Stimulated activated memory B cell treated with anti-CD40 and anti-IgM and Interleukin-4, amounts not matched to agents 10 μg/mL and 1 μg/mL and 100 μg/mL, for 72 hours (primary cell): ENCODE results near the gene KIAA1210.

Source experiments
- ATAC-seq: fragments of 150-1000 bp; cut with Tn5 transposase; 2 replicates; pipeline ENCODE4 v1.10.0; 2021
- H3K27ac Mint-ChIP-seq: one replicate; pipeline ENCODE4 v1.8.0; 2022; ENCODE audit warnings: mild to moderate bottlenecking, mixed read lengths
- H3K27me3 Mint-ChIP-seq: one replicate; pipeline ENCODE4 v1.8.0; 2022; ENCODE audit warnings: mixed read lengths
- H3K36me3 Mint-ChIP-seq: one replicate; pipeline ENCODE4 v1.8.0; 2022; ENCODE audit warnings: mixed read lengths
- H3K4me1 Mint-ChIP-seq: one replicate; pipeline ENCODE4 v1.8.0; 2022; ENCODE audit warnings: mixed read lengths
- H3K4me3 Mint-ChIP-seq: one replicate; pipeline ENCODE4 v1.8.0; 2022; ENCODE audit warnings: mild to moderate bottlenecking, moderate library complexity, mixed read lengths
- H3K9me3 Mint-ChIP-seq: one replicate; pipeline ENCODE4 v1.8.0; 2022; ENCODE audit warnings: mixed read lengths

The KIAA1210 gene

GRCh38 chrX:119127650-119128049 is at the start of gene KIAA1210:
Gene KIAA1210, minus strand, starts transcription at chrX:119127812. Its CDS starts 4,170 bp downstream, at chrX:119123642.
- Mint-ChIP-seq H3K36me3 (no peaks in the 10 kb centered on the region), H3K4me1 (no peaks in the 10 kb centered on the region), H3K9me3 (no peaks in the 10 kb centered on the region), H3K4me3 (no peak within 1 kb of the TSS), H3K27me3 (no peaks in the 10 kb centered on the region), H3K27ac (no peak within 1 kb of the TSS)
- no peak for ATAC-seq

- H3K36me3 Mint-ChIP-seq: no peaks in the 10 kb centered on the region
- no peaks in the 10 kb centered on the region for H3K9me3 Mint-ChIP-seq
- no peaks in the 10 kb centered on the region for H3K4me1 Mint-ChIP-seq
- no peak overlapping the region for H3K4me3 Mint-ChIP-seq
- H3K27ac Mint-ChIP-seq: no peak overlapping the region
- H3K27me3 Mint-ChIP-seq: peaks cover 7% of the 10 kb centered on the region
- no peak for ATAC-seq
These were observed 49.7 kb upstream of the KIAA1210 start for GRCh38 chrX:119177278-119177677.

GRCh38 chrX:119174900-119175299 is 47.3 kb upstream of the KIAA1210 start:
- no peak overlapping the region for H3K4me3 Mint-ChIP-seq
- peaks cover 7% of the 10 kb centered on the region for H3K27me3 Mint-ChIP-seq
- H3K9me3 Mint-ChIP-seq: no peaks in the 10 kb centered on the region
- H3K4me1 Mint-ChIP-seq: no peaks in the 10 kb centered on the region
- ATAC-seq: no peak
- no peaks in the 10 kb centered on the region for H3K36me3 Mint-ChIP-seq
- H3K27ac Mint-ChIP-seq: no peak overlapping the region

- ATAC-seq: no peak
These were observed 40.5 kb upstream of the KIAA1210 start for GRCh38 chrX:119168104-119168503.

GRCh38 chrX:119158226-119158625 is 30.6 kb upstream of the KIAA1210 start:
- Mint-ChIP-seq H3K36me3 (no peaks in the 10 kb centered on the region), H3K4me3 (no peak overlapping the region), H3K27me3 (peaks cover 14% of the 10 kb centered on the region), H3K9me3 (no peaks in the 10 kb centered on the region), H3K27ac (no peak overlapping the region), H3K4me1 (no peaks in the 10 kb centered on the region)
- ATAC-seq: no peak

More at GRCh38 chrX:119168104-119168503, 40.5 kb upstream of the KIAA1210 start:
- no peaks in the 10 kb centered on the region for H3K9me3 Mint-ChIP-seq
- H3K36me3 Mint-ChIP-seq: no peaks in the 10 kb centered on the region
- H3K4me1 Mint-ChIP-seq: no peaks in the 10 kb centered on the region
- no peaks in the 10 kb centered on the region for H3K27me3 Mint-ChIP-seq
- no peak overlapping the region for H3K4me3 Mint-ChIP-seq
- no peak overlapping the region for H3K27ac Mint-ChIP-seq

DNA sequence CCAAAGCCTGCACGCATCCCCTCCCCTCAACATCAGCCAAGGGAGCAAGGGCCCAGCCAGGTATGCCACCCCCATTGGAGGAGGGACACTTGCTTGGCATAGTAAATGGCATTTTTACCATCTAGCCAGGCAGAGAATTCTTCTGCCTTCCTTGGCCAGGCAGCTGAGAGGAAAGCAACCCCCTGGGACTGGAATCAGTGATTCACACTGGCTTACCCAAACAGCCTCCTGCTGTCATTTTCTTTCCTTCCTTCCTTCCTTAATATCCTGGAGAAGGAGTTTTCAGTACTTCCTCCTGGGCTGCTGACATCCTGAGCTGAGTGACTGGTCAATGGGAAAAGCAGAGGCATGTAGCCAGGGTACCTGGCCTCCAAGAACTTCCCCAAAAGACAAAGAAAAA is 28.6 kb upstream of the KIAA1210 start:
- Mint-ChIP-seq H3K9me3 (no peaks in the 10 kb centered on the region), H3K4me1 (no peaks in the 10 kb centered on the region), H3K27me3 (peaks cover 14% of the 10 kb centered on the region), H3K4me3 (no peak overlapping the region), H3K27ac (no peak overlapping the region), H3K36me3 (no peaks in the 10 kb centered on the region)
- no peak for ATAC-seq

GRCh38 chrX:119155416-119156035 is 27.9 kb upstream of the KIAA1210 start:
- ATAC-seq: no peak
- Mint-ChIP-seq H3K27ac (no peak overlapping the region), H3K4me3 (no peak overlapping the region), H3K4me1 (no peaks in the 10 kb centered on the region), H3K36me3 (no peaks in the 10 kb centered on the region), H3K27me3 (peaks cover 13% of the 10 kb centered on the region), H3K9me3 (no peaks in the 10 kb centered on the region)

DNA sequence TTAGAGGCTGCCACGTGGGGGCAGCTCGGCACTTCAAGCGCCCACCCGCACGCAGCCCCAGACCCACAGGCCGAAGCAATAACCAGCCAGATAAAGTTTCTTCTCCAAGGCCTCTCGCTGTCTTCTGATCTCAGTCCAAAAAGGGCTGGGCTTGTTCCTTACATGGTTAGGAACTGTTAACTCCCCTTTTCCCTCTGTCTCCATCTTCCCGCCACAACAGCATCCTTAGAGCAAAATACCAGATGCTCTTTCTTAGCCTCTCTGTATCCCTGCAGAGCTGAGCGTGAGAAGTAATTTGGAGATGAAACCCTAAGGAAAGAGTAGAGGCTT is 23.4 kb upstream of the KIAA1210 start:
- H3K4me1 Mint-ChIP-seq: no peaks in the 10 kb centered on the region
- H3K27ac Mint-ChIP-seq: no peak overlapping the region

DNA sequence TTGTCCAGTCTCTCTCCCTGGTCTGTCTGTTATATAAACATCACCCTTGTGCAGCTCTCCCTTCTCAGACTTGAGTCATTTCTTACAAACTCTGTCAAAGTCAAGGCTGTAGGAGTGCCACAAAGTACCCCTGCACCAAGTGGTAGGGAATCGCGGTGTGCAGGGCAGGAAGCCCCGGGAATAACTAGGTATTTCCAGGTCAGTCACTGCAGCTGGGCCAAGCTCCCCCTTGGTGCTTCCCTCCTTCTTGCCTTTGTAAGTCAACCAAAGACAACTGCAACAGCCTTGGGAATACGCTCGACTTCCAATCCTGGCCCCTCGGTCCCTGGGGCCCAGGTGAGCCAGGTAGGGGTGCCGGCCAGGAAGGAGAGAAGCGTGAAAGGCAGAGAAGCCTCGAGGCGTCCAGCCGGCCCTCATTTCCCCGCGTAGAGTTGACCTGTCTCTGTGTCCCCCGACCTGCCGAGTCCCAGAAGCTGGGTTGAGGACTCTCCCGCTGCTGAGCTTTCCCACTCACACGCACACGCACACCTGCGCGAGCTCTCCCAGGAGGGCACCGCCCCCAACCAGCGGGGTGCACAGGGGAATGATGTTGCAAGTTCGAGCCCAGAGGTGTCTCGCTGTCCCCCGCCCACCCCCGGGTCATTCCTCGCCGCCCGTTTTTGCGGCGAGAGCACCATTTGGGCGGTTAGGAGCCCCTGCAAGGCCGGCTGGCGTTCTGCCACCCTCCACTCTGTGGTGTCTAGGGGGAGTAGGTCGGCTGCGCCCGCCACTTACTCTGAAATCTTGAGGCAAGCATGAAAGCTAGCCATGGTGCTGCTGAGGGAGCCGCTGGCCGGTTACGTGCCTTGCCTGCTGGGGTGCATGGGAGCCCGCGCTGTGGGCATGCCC is 22.8 kb upstream of the KIAA1210 start:
- no peaks in the 10 kb centered on the region for H3K27me3 Mint-ChIP-seq
- H3K27ac Mint-ChIP-seq: no peak overlapping the region
- ATAC-seq: no peak
- H3K36me3 Mint-ChIP-seq: no peaks in the 10 kb centered on the region
- H3K4me1 Mint-ChIP-seq: no peaks in the 10 kb centered on the region
- no peak overlapping the region for H3K4me3 Mint-ChIP-seq
- no peaks in the 10 kb centered on the region for H3K9me3 Mint-ChIP-seq

More for the DNA sequence above, 23.4 kb upstream of the KIAA1210 start:
- H3K4me3 Mint-ChIP-seq: no peak overlapping the region
- H3K36me3 Mint-ChIP-seq: no peaks in the 10 kb centered on the region
- no peaks in the 10 kb centered on the region for H3K9me3 Mint-ChIP-seq
- ATAC-seq: no peak
- H3K27me3 Mint-ChIP-seq: no peaks in the 10 kb centered on the region

DNA sequence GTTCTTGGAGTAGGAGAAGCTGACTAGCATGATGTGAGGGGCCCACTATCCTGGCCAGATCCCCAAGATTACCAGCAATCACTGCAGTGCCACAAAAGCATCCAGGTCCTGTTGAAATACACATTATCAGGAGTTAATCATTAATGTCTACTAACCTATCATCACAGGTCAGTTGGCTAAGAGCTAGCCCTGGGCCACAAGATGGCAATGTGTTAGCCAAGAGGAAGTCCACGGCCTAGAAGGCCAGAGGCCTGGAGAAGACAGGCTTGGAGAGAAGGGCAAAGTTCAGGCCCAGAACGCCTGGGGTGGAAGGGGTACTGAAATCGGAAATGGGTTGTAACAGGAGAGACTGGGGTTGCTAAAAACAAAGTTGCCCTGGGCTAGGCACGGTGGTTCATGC is 19.9 kb upstream of the KIAA1210 start:
- H3K4me3 Mint-ChIP-seq: no peak overlapping the region
- no peaks in the 10 kb centered on the region for H3K36me3 Mint-ChIP-seq
- no peaks in the 10 kb centered on the region for H3K9me3 Mint-ChIP-seq
- H3K27me3 Mint-ChIP-seq: no peaks in the 10 kb centered on the region
- ATAC-seq: no peak
- no peak overlapping the region for H3K27ac Mint-ChIP-seq
- no peaks in the 10 kb centered on the region for H3K4me1 Mint-ChIP-seq

GRCh38 chrX:119145241-119145653 is 17.6 kb upstream of the KIAA1210 start:
- Mint-ChIP-seq H3K4me1 (no peaks in the 10 kb centered on the region), H3K27me3 (no peaks in the 10 kb centered on the region), H3K27ac (no peak overlapping the region), H3K36me3 (no peaks in the 10 kb centered on the region), H3K9me3 (no peaks in the 10 kb centered on the region), H3K4me3 (no peak overlapping the region)
- no peak for ATAC-seq

- Mint-ChIP-seq H3K4me1 (no peaks in the 10 kb centered on the region), H3K4me3 (no peak overlapping the region)
These were observed 6.9 kb upstream of the KIAA1210 start for GRCh38 chrX:119134466-119134865.

DNA sequence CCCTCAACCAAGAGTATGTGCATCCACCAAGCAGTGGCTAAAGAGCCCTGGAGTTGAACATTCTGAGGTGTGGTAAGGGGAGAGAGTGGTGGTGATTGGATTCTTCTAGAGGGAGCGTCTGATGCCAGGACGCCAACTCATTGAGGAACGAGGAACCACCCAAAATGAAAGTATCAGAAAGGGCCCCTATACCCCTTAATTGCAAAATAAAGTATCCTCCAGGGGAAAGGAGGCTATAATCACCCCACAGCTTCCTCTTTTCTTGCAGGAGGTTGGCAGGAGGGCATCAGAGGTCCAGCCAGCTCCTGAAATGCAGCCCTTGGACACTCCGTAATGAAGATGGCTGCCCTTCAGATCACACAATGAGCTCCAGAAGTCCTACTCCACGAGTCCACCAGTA is 5.3 kb upstream of the KIAA1210 start:
- Mint-ChIP-seq H3K27ac (no peak overlapping the region), H3K4me3 (no peak overlapping the region), H3K36me3 (no peaks in the 10 kb centered on the region), H3K27me3 (peaks cover 18% of the 10 kb centered on the region), H3K4me1 (no peaks in the 10 kb centered on the region), H3K9me3 (no peaks in the 10 kb centered on the region)
- ATAC-seq: no peak

More at GRCh38 chrX:119134466-119134865, 6.9 kb upstream of the KIAA1210 start:
- H3K27ac Mint-ChIP-seq: no peak overlapping the region
- H3K27me3 Mint-ChIP-seq: peaks cover 23% of the 10 kb centered on the region
- ATAC-seq: no peak
- H3K9me3 Mint-ChIP-seq: no peaks in the 10 kb centered on the region
- no peaks in the 10 kb centered on the region for H3K36me3 Mint-ChIP-seq

- H3K9me3 Mint-ChIP-seq: no peaks in the 10 kb centered on the region
- no peak overlapping the region for H3K27ac Mint-ChIP-seq
- ATAC-seq: no peak
- peaks cover 12% of the 10 kb centered on the region for H3K27me3 Mint-ChIP-seq
- H3K4me1 Mint-ChIP-seq: no peaks in the 10 kb centered on the region
- no peaks in the 10 kb centered on the region for H3K36me3 Mint-ChIP-seq
- H3K4me3 Mint-ChIP-seq: no peak overlapping the region
These were observed 4.7 kb upstream of the KIAA1210 start for GRCh38 chrX:119132316-119132715.

DNA sequence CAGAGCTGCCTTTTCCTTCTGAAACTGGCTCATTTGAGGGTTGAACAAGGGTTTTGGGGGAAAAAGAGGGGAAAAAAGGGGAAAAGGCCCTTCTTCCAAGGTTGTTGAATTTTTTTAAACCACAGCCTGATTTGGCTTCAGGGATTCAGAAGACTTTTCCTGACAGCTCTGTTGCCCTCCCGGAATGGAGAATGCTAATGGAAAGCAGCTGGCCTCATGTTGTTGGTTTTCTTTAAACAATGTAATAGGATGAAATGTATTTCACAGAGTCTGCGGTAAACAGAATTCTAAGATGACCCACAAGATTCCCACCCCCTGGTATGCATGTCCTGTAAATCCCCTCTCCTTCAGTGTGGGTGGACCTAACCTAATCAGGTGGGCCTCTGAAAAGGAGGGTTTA is 3.3 kb upstream of the KIAA1210 start:
- H3K4me1 Mint-ChIP-seq: no peaks in the 10 kb centered on the region
- no peak overlapping the region for H3K4me3 Mint-ChIP-seq
- H3K27me3 Mint-ChIP-seq: peaks cover 11% of the 10 kb centered on the region
- H3K36me3 Mint-ChIP-seq: no peaks in the 10 kb centered on the region
- ATAC-seq: no peak
- no peaks in the 10 kb centered on the region for H3K9me3 Mint-ChIP-seq
- H3K27ac Mint-ChIP-seq: no peak overlapping the region

DNA sequence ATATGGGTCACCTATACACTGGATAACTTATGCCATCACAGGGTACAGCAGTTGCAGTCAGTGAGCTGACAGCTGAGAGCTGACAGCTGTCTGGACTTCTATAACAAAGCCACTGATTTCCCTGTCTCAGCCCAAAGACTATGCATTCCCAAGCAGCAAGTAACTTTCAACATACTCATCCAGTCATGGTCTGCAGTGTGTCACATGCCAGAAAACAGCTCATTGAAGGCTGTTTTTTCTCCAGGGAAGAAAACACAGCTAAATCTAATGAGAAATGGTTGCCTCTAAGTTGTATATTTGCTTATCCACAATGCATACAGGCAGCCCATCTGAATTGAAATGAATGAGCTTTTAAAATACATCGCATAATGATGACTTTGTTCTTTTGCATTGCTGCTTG is 6.3 kb downstream of the KIAA1210 start:
- no peak overlapping the region for H3K4me3 Mint-ChIP-seq
- ATAC-seq: no peak
- no peak overlapping the region for H3K27ac Mint-ChIP-seq
- H3K4me1 Mint-ChIP-seq: no peaks in the 10 kb centered on the region
- no peaks in the 10 kb centered on the region for H3K9me3 Mint-ChIP-seq
- no peaks in the 10 kb centered on the region for H3K27me3 Mint-ChIP-seq
- no peaks in the 10 kb centered on the region for H3K36me3 Mint-ChIP-seq
